Keratinocyte (primary cell): ENCODE measurements around the gene MGAT2. TPM values are rescaled to one million over a fixed set of nuclear protein-coding genes. Genes with fewer than 3 reads are reported as not detected.

Source experiments
- DNase-seq: peaks from one replicate; pipeline ENCODE4 v3.0.0-alpha.2; 2011; ENCODE audit warnings: low read depth, missing footprints, low spot score
- FAIRE-seq: peaks from 2 replicates; lab custom pipeline; 2011; peaks lifted over from hg19 to GRCh38; lab: Jason Lieb, UNC
- H2AFZ ChIP-seq: 2 replicates; pipeline ENCODE4 v1.6.0; 2012; ENCODE audit warnings: low read length, control low read depth, inconsistent platforms; ENCODE audit not compliant: control insufficient read depth
- H3K27ac ChIP-seq: 2 replicates; pipeline ENCODE4 v1.5.1; 2011; ENCODE audit warnings: low read length; ENCODE audit not compliant: control insufficient read depth, insufficient read depth
- H3K27me3 ChIP-seq: 3 replicates; pipeline ENCODE4 v1.6.0; 2011; ENCODE audit warnings: low read length; ENCODE audit not compliant: control insufficient read depth, insufficient read depth; ENCODE audit errors: extremely low read depth
- H3K36me3 ChIP-seq, 2 experiments: 2 replicates in 1 of 2; 3 replicates in 1 of 2; pipeline ENCODE4 v1.5.1; 2011; ENCODE audit warnings: low read length in 2 of 2, mild to moderate bottlenecking in 1 of 2; ENCODE audit not compliant: control insufficient read depth in 2 of 2, insufficient read depth in 2 of 2; ENCODE audit errors: extremely low read depth in 1 of 2
- H3K4me1 ChIP-seq: 3 replicates; pipeline ENCODE4 v1.5.1; 2011; ENCODE audit warnings: low read length; ENCODE audit not compliant: control insufficient read depth, insufficient read depth; ENCODE audit errors: extremely low read depth
- H3K4me2 ChIP-seq: 3 replicates; pipeline ENCODE4 v1.6.0; 2011; ENCODE audit warnings: low read depth, low read length; ENCODE audit not compliant: control insufficient read depth, insufficient read depth; ENCODE audit errors: extremely low read depth
- H3K4me3 ChIP-seq, 3 experiments: fragments of 200-600 bp in 1 of 3; sonication (generic) in 1 of 3; 2 replicates in 2 of 3; 3 replicates in 1 of 3; pipeline ENCODE4 v1.5.1; 2011 to 2016; ENCODE audit warnings: low read length in 3 of 3, mild to moderate bottlenecking in 3 of 3, control low read depth in 2 of 3, inconsistent platforms in 1 of 3, low read depth in 1 of 3, mixed read lengths in 1 of 3, mixed run types in 1 of 3, moderate library complexity in 1 of 3; ENCODE audit not compliant: control insufficient read depth in 2 of 3, insufficient read depth in 2 of 3; ENCODE audit errors: extremely low read depth in 1 of 3
- H3K79me2 ChIP-seq: 2 replicates; pipeline ENCODE4 v1.6.0; 2012; ENCODE audit warnings: low read length; ENCODE audit not compliant: control insufficient read depth, insufficient read depth
- H3K9ac ChIP-seq: 3 replicates; pipeline ENCODE4 v1.6.0; 2011; ENCODE audit warnings: low read length; ENCODE audit not compliant: control insufficient read depth, insufficient read depth; ENCODE audit errors: extremely low read depth
- H3K9me1 ChIP-seq: 3 replicates; pipeline ENCODE4 v1.6.0; 2011; ENCODE audit warnings: low read length; ENCODE audit not compliant: control insufficient read depth, insufficient read depth; ENCODE audit errors: extremely low read depth
- H3K9me3 ChIP-seq: 2 replicates; pipeline ENCODE4 v1.5.1; 2012; ENCODE audit warnings: low read depth, low read length; ENCODE audit not compliant: control insufficient read depth
- H4K20me1 ChIP-seq: 3 replicates; pipeline ENCODE4 v1.6.0; 2011; ENCODE audit warnings: low read length; ENCODE audit not compliant: control insufficient read depth, insufficient read depth; ENCODE audit errors: extremely low read depth
- CTCF ChIP-seq, 3 experiments: IDR thresholded peaks in 1 of 3; conservative IDR thresholded peaks in 1 of 3; optimal IDR thresholded peaks in 1 of 3; 2 replicates in 2 of 3; 3 replicates in 1 of 3; pipeline versions ENCODE3 to v1.5.1; 2011; ENCODE audit warnings: low read length in 3 of 3, mild to moderate bottlenecking in 3 of 3, moderate library complexity in 2 of 3, control low read depth in 1 of 3, inconsistent platforms in 1 of 3; ENCODE audit not compliant: insufficient read depth in 2 of 3; ENCODE audit errors: extremely low read depth in 1 of 3
- EZH2 ChIP-seq: IDR thresholded peaks from one replicate; pipeline ENCODE4 v1.6.1; 2012; ENCODE audit warnings: inconsistent platforms, mild to moderate bottlenecking, low read length, moderate library complexity
- dilution Hi-C: fragments of 300-500 bp; cut with MboI; formaldehyde crosslinking; loops from one replicate; pipeline ENCODE4 v1.7.0; 2020; ENCODE audit warnings: low sequenced_read_pairs; ENCODE audit not compliant: extremely low pct_ligation_motif_present
- polyA plus RNA-seq, 5 experiments: library from polyadenylated mRNA; depleted of rRNA in 3 of 5; stranded (reverse) in 3 of 5; stranded (forward) in 1 of 5; unstranded in 1 of 5; fragments of >200 nt; gene quantifications; 1 replicate in 1 of 5; 2 replicates in 3 of 5; 3 replicates in 1 of 5; pipeline versions ENCODE4 v1.2.1 to v1.2.3, GENCODE V29; 2011 to 2012; ENCODE audit warnings: missing spikeins in 2 of 5, low read depth in 1 of 5, low replicate concordance in 1 of 5

The MGAT2 gene
- polyA plus RNA-seq, 1 donor (not counting 4 experiments of a cell fraction or from before 2014, with no cell fraction given): 24.0 TPM

- Histone ChIP-seq H3K9ac (peak within 1 kb of the TSS; percentile 97), H2AFZ (peak within 1 kb of the TSS; percentile 84), H4K20me1 (no peaks in the 10 kb centered on the region), H3K9me1 (no peaks in the 10 kb centered on the region), H3K79me2 (peaks cover 80% of the 10 kb centered on the region), H3K27ac (peak within 1 kb of the TSS; percentile 95), H3K4me3 (peak within 1 kb of the TSS; percentile 97 to 98 (median 98)), H3K36me3 (peaks cover 1 to 4% of the 10 kb centered on the region in 2 experiments), H3K4me1 (peaks cover 11% of the 10 kb centered on the region), H3K9me3 (no peaks in the 10 kb centered on the region), H3K4me2 (peak within 1 kb of the TSS; percentile 90), H3K27me3 (no peaks in the 10 kb centered on the region)
- dilution Hi-C loops: no loop called here
- FAIRE-seq (no peak), DNase-seq (no peak)
- no peak for TF ChIP-seq EZH2
- TF ChIP-seq CTCF (optimal IDR thresholded peaks at IDR 0.05 in 1 of 3, IDR thresholded peaks at IDR 0.05 in 1 of 3, conservative IDR thresholded peaks at IDR 0.05 in 1 of 3; ENCODE audit: extremely low read depth in 1 of 3, insufficient read depth in 2 of 3, low read length in 3 of 3): no peak
Measured at GRCh38 chr14:49634547-49635334, 14.1 kb downstream of the MGAT2 start, which contains the start of gene DNAAF2. Gene DNAAF2 (minus strand): TSS chr14:49635244. CDS start chr14:49635149, 95 bp downstream.

GRCh38 chr14:49636866-49637265 is 16.3 kb downstream of the MGAT2 start:
- Histone ChIP-seq H3K4me2 (no peak overlapping the region), H3K79me2 (peaks cover 77% of the 10 kb centered on the region), H3K27ac (no peak overlapping the region), H3K36me3 (peaks cover 3 to 4% of the 10 kb centered on the region in 2 experiments), H3K4me3 (no peak overlapping the region), H2AFZ (no peak overlapping the region), H3K27me3 (no peaks in the 10 kb centered on the region), H3K9me3 (no peaks in the 10 kb centered on the region), H3K4me1 (peaks cover 9% of the 10 kb centered on the region), H3K9ac (no peak overlapping the region), H4K20me1 (no peaks in the 10 kb centered on the region), H3K9me1 (no peaks in the 10 kb centered on the region)
- no peak for DNase-seq
- TF ChIP-seq EZH2 (no peak), CTCF (optimal IDR thresholded peaks at IDR 0.05 in 1 of 3, IDR thresholded peaks at IDR 0.05 in 1 of 3, conservative IDR thresholded peaks at IDR 0.05 in 1 of 3; ENCODE audit: extremely low read depth in 1 of 3, insufficient read depth in 2 of 3, low read length in 3 of 3) (no peak)
- dilution Hi-C loops: no loop called here
- FAIRE-seq: no peak
